Activated CD8-positive, alpha-beta memory T cell treated with anti-CD3 and anti-CD28 coated beads for 48 hours (primary cell): ENCODE measurements around the gene DYNLL1.
"Not testable (repeated sequence)": the region's sequence is repeated elsewhere in the genome, so short reads cannot be mapped to it uniquely, and the experiment has no call there.

Experiments used
- DNase-seq, 3 experiments: peaks; one replicate each; pipeline ENCODE4 v3.0.0-alpha.2; 2020; ENCODE audit warnings: low read depth in 2 of 3, low spot score in 2 of 3

Gene DYNLL1

GRCh38 chr12:120504587-120504986 is 8.7 kb downstream of the DYNLL1 start:
- DNase-seq = no peak

GRCh38 chr12:120508537-120508936 is 12.6 kb downstream of the DYNLL1 start:
- DNase-seq = no peak

- DNase-seq = no peak
Measured at GRCh38 chr12:120514002-120514401, 18.1 kb downstream of the DYNLL1 start.

- no peak for DNase-seq
Measured at GRCh38 chr12:120515496-120515895, 19.6 kb downstream of the DYNLL1 start.

- DNase-seq = not testable (repeated sequence)
Measured at GRCh38 chr12:120519324-120519723, 23.4 kb downstream of the DYNLL1 start.

GRCh38 chr12:120522568-120522967 is 26.7 kb downstream of the DYNLL1 start:
- no peak for DNase-seq

- DNase-seq = peak; percentile 63 to 74 (median 69)
Measured at GRCh38 chr12:120528861-120529525, 33.1 kb downstream of the DYNLL1 start, which contains the start of gene COQ5. Gene COQ5 (minus strand): TSS chr12:120529158. CDS start chr12:120529141, 17 bp downstream.

GRCh38 chr12:120529641-120530417 is 33.9 kb downstream of the DYNLL1 start:
- DNase-seq = no peak

GRCh38 chr12:120530418-120530761 is 34.5 kb downstream of the DYNLL1 start:
- DNase-seq = not testable (repeated sequence)

GRCh38 chr12:120532701-120533238 is 36.9 kb downstream of the DYNLL1 start:
- no peak for DNase-seq

- DNase-seq = peak in 2 of 3 experiments; percentile 35 to 59
Measured at GRCh38 chr12:120534203-120534702, 38.3 kb downstream of the DYNLL1 start, which contains the start of gene RNF10. Gene RNF10 (plus strand): TSS chr12:120534356. CDS start chr12:120534812, 456 bp downstream.

- DNase-seq = peak; percentile 18 to 51 (median 26)
Measured at GRCh38 chr12:120534703-120535655, 39.1 kb downstream of the DYNLL1 start.

- DNase-seq = no peak
Measured at GRCh38 chr12:120536064-120536791, 40.3 kb downstream of the DYNLL1 start.

- no peak for DNase-seq
Measured at GRCh38 chr12:120537856-120538220, 41.9 kb downstream of the DYNLL1 start.

GRCh38 chr12:120538281-120539156 is 42.6 kb downstream of the DYNLL1 start:
- DNase-seq = no peak

GRCh38 chr12:120539303-120539702 is 43.4 kb downstream of the DYNLL1 start:
- DNase-seq = no peak

- no peak for DNase-seq
Measured at GRCh38 chr12:120540445-120540844, 44.5 kb downstream of the DYNLL1 start.

- DNase-seq = no peak
Measured at GRCh38 chr12:120542166-120542565, 46.3 kb downstream of the DYNLL1 start.

GRCh38 chr12:120544691-120545090 is 48.8 kb downstream of the DYNLL1 start:
- DNase-seq = no peak
